GM21526 (cell line): ENCODE results near the gene SMARCA2.

Experiments
- ATAC-seq: cut with Tn5 transposase; IDR thresholded peaks from one replicate; pipeline ENCODE4 v1.9.1; 2021; ENCODE audit warnings: moderate library complexity; ENCODE audit not compliant: unreplicated experiment, low FRiP score

The SMARCA2 gene

GRCh38 chr9:2163231-2163885 lies 148.2 kb downstream of the SMARCA2 start:
- ATAC-seq: no peak

GRCh38 chr9:2164268-2164667 lies 149.1 kb downstream of the SMARCA2 start:
- ATAC-seq: no peak

GRCh38 chr9:2166203-2166602 lies 151.1 kb downstream of the SMARCA2 start:
- no peak for ATAC-seq

DNA sequence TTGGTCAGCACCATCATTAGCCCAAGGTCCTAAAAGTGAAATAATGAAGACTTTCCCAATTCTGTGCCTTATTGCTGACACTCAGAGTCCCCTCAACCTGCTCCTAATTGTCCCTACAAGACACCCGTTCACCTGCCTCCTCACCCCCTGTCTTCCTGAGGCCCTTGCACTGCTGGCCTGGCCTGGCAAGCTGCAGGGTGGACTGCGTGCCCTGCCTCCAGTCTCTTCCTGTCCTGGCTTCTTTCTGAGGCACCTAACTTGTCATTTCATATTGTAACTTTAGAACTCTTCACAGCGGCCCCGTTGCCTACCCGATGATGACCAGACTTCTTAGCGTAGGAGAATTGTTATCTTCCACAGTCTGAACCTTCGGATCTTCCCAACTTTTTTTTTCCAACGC lies 153.9 kb downstream of the SMARCA2 start:
- no peak for ATAC-seq

DNA sequence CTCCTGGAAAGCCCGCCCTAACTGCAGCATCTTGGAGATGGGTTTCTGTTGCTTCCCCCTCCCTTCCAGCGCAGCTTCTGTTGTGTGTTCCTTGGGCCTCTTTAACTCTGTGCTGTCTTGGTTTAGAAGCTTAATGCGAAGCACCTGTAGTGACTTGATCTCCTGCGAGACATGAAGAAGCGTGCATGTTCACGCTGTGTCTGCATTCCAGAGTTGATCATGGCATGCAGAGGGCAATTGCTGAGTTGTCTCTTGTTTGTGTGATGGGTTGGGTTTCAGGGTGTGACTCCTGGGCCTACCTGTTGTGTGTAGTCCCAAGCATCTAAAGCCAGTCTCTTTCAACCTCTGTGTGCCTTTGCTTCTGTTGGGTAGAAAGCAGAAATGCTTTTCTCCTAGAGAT lies 155.6 kb downstream of the SMARCA2 start:
- no peak for ATAC-seq

GRCh38 chr9:2173170-2173569 lies 158.0 kb downstream of the SMARCA2 start:
- ATAC-seq: no peak

- ATAC-seq: no peak
These were observed 158.7 kb downstream of the SMARCA2 start for GRCh38 chr9:2173861-2174260.

DNA sequence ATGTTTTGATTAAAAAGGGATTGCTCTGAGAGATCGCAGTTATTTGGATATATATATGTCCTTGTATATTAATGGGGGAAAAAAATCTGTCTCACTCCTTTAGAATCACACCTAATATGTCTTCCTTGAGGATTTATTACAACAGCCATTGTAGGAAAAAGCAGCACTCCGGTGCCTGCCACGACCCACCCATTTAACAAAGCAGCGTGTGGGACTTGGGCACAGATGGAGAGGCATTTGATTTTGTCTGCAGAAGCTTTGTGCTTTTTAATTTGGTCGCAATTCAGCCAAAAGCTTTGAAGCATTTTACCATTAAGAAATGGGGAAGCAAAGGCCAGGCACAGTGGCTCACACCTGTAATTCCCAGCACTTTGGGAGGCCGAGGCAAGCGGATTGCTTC lies 159.2 kb downstream of the SMARCA2 start:
- no peak for ATAC-seq

- ATAC-seq: no peak
These were observed 159.8 kb downstream of the SMARCA2 start for GRCh38 chr9:2174911-2175310.

- no peak for ATAC-seq
These were observed 162.0 kb downstream of the SMARCA2 start for GRCh38 chr9:2177121-2177520.

GRCh38 chr9:2178034-2178734 lies 163.0 kb downstream of the SMARCA2 start:
- ATAC-seq: no peak

DNA sequence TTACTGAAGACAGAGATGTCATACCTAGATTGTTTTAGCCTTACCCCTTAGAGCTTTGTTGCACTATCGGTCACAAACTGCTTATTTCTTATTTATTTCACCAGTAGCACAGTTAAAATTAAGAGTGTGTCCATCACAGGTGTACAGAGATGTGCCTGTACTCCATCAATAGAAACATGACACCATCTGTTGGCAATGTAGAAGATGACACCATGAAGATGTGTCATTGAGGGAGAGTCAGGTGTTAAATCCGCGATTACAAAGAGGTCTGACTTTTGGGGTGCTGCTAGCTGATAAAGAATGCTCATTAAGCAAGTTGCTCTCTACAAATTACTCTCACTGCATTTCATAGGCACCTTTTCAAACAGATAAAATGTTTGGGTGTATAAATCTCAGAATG lies 164.4 kb downstream of the SMARCA2 start:
- no peak for ATAC-seq

DNA sequence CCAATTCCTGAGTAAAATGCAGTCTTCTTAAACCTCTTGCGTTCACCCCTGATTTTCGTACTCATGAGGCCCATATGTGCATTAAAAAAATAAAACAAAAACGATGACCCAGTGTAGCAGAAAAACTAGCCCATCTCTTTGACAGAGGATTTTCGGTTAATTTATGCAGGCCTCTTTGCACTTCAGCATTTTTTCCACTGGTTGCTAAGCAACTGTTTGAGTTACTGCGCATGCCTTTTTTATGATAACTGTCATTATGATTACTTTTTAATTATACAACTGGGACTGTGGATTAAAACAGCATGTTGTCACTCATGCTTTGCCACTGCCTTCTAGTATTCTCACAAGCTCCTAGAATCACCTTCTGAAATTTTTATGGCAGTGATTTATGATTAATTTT lies 165.0 kb downstream of the SMARCA2 start:
- ATAC-seq: no peak

DNA sequence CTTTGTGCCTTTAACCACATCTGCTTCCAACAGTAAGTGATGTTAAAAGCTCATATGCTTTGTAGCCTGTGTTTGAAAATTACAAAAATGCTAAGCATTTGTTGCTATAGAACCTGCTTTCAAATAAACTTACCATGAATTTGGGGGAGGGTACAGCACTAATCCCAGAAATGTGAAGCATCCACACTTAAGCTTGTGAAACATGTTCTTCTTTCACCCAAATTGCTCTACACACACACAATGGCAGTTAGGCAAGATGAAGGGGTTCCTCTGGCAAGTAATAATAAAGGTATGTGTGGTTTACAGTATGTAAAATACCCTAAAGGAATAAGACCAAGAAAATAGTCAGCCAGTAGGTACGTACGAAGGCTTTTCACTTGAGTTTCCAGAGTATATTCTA lies 165.6 kb downstream of the SMARCA2 start:
- ATAC-seq: no peak

DNA sequence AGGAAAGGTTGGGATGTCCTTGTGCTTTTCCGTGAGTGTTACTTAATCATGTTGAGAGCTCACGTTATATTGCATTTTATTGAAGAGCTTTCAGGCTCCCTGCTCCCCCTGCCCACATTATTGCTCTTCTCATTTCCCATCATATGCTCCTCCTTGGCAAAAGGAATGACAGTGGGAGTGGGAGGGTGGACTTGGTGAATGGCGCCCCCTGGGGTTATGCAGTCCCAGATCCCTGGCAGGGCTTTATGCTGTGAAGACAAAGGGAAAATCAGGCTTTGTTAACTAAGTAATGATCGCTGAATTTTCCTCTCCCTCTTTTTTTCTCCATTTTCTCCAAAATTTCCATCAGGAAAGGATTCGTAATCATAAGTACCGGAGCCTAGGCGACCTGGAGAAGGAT lies 166.6 kb downstream of the SMARCA2 start:
- no peak for ATAC-seq

GRCh38 chr9:2190939-2191608 lies 175.9 kb downstream of the SMARCA2 start:
- ATAC-seq: no peak

DNA sequence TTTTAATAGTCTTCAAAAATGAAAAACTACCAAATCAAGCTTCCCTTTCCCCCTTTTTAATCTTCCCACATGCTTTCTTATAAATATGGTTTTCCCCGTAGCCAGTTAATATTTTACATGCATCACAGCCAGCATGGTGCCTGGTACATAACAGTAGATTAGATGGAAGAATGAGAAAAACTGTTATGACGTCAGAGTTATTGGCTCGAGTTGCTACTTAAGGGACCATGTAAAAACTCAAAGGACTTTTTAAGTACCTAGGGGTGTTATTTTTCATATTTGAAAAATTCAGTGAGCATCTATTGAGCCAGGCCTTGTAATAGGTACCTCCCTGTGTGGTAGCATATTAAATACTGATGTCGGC lies 176.4 kb downstream of the SMARCA2 start:
- ATAC-seq: no peak

- ATAC-seq: no peak
These were observed 177.3 kb downstream of the SMARCA2 start for GRCh38 chr9:2192356-2192979.

DNA sequence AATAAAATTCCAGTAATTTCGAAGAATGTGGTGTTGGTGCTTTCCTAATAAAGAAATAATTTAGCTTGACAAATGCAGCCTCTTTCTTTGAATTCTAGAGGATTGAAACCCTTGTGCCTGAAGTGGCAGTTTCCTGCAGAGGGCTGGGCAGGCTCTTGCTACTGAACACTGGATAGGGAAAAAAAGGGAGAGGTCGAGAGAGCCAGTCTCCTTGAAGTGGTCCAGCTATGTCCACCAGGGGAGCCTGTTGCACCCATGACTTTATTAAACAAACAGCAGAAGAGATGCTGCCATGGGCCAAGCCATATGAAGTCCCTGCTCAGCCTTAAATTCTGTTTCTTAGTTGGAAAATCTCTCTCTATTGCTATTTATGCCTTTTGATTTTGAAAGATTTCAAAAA lies 178.4 kb downstream of the SMARCA2 start:
- ATAC-seq: no peak

DNA sequence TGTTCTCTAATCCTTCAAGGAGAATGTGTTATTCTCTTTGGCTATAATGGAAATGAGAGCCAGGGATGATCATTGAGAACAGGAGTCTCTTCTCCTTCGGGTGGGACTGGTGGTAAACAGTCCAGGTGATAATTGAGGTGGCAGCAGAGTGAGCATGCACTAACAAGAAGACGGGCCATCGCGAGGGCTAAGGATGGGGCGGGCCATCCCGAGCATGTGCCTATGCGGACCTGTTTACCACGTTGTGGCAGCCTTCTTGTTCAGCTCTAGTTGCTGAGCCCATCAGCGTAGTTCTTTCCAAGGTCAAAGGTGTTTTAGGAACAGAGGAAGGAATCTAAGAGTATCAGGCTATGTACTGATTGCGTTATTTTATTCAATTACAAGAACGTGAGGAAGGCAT lies 180.1 kb downstream of the SMARCA2 start:
- ATAC-seq: no peak

DNA sequence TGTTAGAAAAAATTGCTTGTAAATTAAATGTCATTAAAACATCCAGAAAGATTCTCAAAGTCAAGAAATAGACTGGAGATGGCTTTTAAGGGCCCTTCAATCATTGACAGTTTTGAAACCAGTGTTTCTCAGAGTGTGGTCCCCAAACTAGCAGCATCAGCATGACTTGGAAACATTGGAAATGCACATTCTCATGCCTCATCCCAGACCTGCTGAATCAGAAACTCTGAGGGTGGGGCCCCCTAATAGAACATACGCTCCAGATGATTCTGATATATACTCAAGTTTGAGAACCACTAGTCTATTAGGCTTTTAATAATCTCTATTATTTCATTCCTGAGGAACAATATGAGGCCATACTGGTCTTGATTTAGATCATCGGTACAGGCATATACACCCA lies 181.6 kb downstream of the SMARCA2 start:
- no peak for ATAC-seq
